ENCODE measurements around the gene NOTUM. TPM values are rescaled to one million over a fixed set of nuclear protein-coding genes. Genes with fewer than 3 reads are reported as not detected.

Gene NOTUM
- total RNA-seq, 1 donor: 0.09 TPM

GRCh38 chr17:81991684-81992305, 30.8 kb upstream of the NOTUM start:
- peak; percentile 62 for DNase-seq (ENCODE audit: low read depth)
- no peak for TF ChIP-seq CTCF (IDR thresholded peaks at IDR 0.05; ENCODE audit: insufficient read depth, low read length)
- H3K4me3 ChIP-seq (ENCODE audit: low read depth, low read length): peak overlapping the region; percentile 22

GRCh38 chr17:81990836-81991683, 30.1 kb upstream of the NOTUM start:
- TF ChIP-seq CTCF (IDR thresholded peaks at IDR 0.05; ENCODE audit: insufficient read depth, low read length): no peak
- no peak for DNase-seq (ENCODE audit: low read depth)
- no peak overlapping the region for H3K4me3 ChIP-seq (ENCODE audit: low read depth, low read length)

GRCh38 chr17:81987161-81987770, 26.3 kb upstream of the NOTUM start:
- no peak overlapping the region for H3K4me3 ChIP-seq (ENCODE audit: low read depth, low read length)
- TF ChIP-seq CTCF (IDR thresholded peaks at IDR 0.05; ENCODE audit: insufficient read depth, low read length): no peak
- DNase-seq (ENCODE audit: low read depth): no peak

GRCh38 chr17:81986606-81987005, 25.6 kb upstream of the NOTUM start:
- no peak overlapping the region for H3K4me3 ChIP-seq (ENCODE audit: low read depth, low read length)
- TF ChIP-seq CTCF (IDR thresholded peaks at IDR 0.05; ENCODE audit: insufficient read depth, low read length): no peak
- DNase-seq (ENCODE audit: low read depth): no peak

GRCh38 chr17:81984773-81985410, 23.9 kb upstream of the NOTUM start:
- no peak overlapping the region for H3K4me3 ChIP-seq (ENCODE audit: low read depth, low read length)
- DNase-seq (ENCODE audit: low read depth): no peak
- no peak for TF ChIP-seq CTCF (IDR thresholded peaks at IDR 0.05; ENCODE audit: insufficient read depth, low read length)

- DNase-seq (ENCODE audit: low read depth): no peak
- TF ChIP-seq CTCF (IDR thresholded peaks at IDR 0.05; ENCODE audit: insufficient read depth, low read length): no peak
- H3K4me3 ChIP-seq (ENCODE audit: low read depth, low read length): no peak overlapping the region
These were observed 22.8 kb upstream of the NOTUM start for GRCh38 chr17:81983639-81984373.
